ENCODE data around the gene GMEB2. TPM values are rescaled to one million over a fixed set of nuclear protein-coding genes. Genes with fewer than 3 reads are reported as not detected.
A peak's percentile ranks its signal among the peaks of the same experiment; 100 is the strongest.

The GMEB2 gene
- total and polyA plus RNA-seq, 10 of the 15 experiments (the other 5 are each of a cell fraction or from before 2014, with no cell fraction given) = 0.08 to 15.1 (median 6.9) TPM

GRCh38 chr20:63642527-63643247 is 15.8 kb upstream of the GMEB2 start:
- H3K9me3 ChIP-seq (replicated peaks; ENCODE audit: control insufficient read depth, insufficient read depth, low read length) = no peaks in the 10 kb centered on the region
- H3K9ac ChIP-seq (ENCODE audit: control insufficient read depth, insufficient read depth, low read length) = peak overlapping the region; percentile 34; the same call in 1 of the 2 replicates
- RAD21 ChIA-PET (ENCODE audit: unreplicated experiment) = interaction anchor here (1.3 to 2.6 kb wide), 10 partner anchors 11 to 337 kb away, joined by 5 to 41 read pairs (median 12); partner anchors contain the start of genes GMEB2, HELZ2, PRPF6 and PTK6
- intact Hi-C loops (cut with micrococcal nuclease; ENCODE audit: unreplicated experiment) = no loop called here
- BruUV-seq (replicated peaks) = no TSS peak
- H3K4me2 ChIP-seq (ENCODE audit: control insufficient read depth, insufficient read depth) = peak overlapping the region; percentile 99
- peak overlapping the region; percentile 73 for H3K4me3 ChIP-seq
- no peaks in the 10 kb centered on the region; a peak in 1 of 4 replicates for H3K27me3 ChIP-seq (replicated peaks in 1 of 2; ENCODE audit: control insufficient read depth in 2 of 2, insufficient read depth in 2 of 2, low read length in 1 of 2)
- no peak for DNase-seq (ENCODE audit: low read depth, low spot score)
- no peak for ATAC-seq
- peak overlapping the region; percentile 82 for H2AFZ ChIP-seq (ENCODE audit: control insufficient read depth, low read depth, low read length)
- no peak for FAIRE-seq
- H3K36me3 ChIP-seq (ENCODE audit: control insufficient read depth in 2 of 2, insufficient read depth in 2 of 2, low read length in 1 of 2) = no peaks in the 10 kb centered on the region
- TF ChIP-seq BACH1 (IDR thresholded peaks at IDR 0.05; ENCODE audit: borderline replicate concordance) = peak; percentile 5; the same call in 1 of the 2 replicates
- 0 out of 2 replicates have a peak, but pooled peaks have one; percentile 11 for TF ChIP-seq GATAD2B (conservative IDR thresholded peaks at IDR 0.05; ENCODE audit: low read depth)
- TF ChIP-seq LARP7 (IDR thresholded peaks at IDR 0.05) = 0 out of 2 replicates have a peak, but pooled peaks have one; percentile 1
- 0 out of 2 replicates have a peak, but pooled peaks have one; percentile 14 for TF ChIP-seq IKZF1 (conservative IDR thresholded peaks at IDR 0.05)
- no peak for TF ChIP-seq SIN3A (IDR thresholded peaks at IDR 0.05; ENCODE audit: low read depth, low read length)
- peaks cover 1% of the 10 kb centered on the region; the same call in 1 of the 2 replicates for H3K79me2 ChIP-seq (ENCODE audit: control insufficient read depth, insufficient read depth, low read length)
- H3K27ac ChIP-seq (ENCODE audit: control insufficient read depth, insufficient read depth) = no peak overlapping the region
- 45% methylated on average over 20 of the region's 29 CpGs for WGBS (ENCODE audit: insufficient coverage, insufficient replicate concordance, low lambda C conversion rate, missing lambda C conversion rate)
- peaks cover 12% of the 10 kb centered on the region for H3K4me1 ChIP-seq (ENCODE audit: control insufficient read depth, insufficient read depth, low read length)
- CTCF ChIA-PET = interaction anchor here (1.1 to 2.3 kb wide), 9 partner anchors 16 to 222 kb away, joined by 3 to 16 read pairs (median 6); partner anchors contain the start of genes HELZ2, LIME1, PTK6 and RTEL1
- H4K20me1 ChIP-seq (ENCODE audit: control insufficient read depth, insufficient read depth) = no peaks in the 10 kb centered on the region
- SMC1A ChIA-PET (ENCODE audit: uncharacterized antibody, unreplicated experiment) = interaction anchor here (1.0 to 1.8 kb wide), 7 partner anchors 10 to 253 kb away, joined by 3 to 13 read pairs (median 5); partner anchors contain the start of genes GMEB2, PTK6 and RTEL1
- in situ Hi-C loops (cut with MboI) = no loop called here
- POLR2A ChIA-PET = interaction anchor here (0.6 to 2.1 kb wide), 6 partner anchors 15 to 253 kb away, joined by 3 to 17 read pairs (median 8); partner anchors contain the start of genes GMEB2, HELZ2 and RTEL1
